Measurements from ENCODE around the gene PRKCA. TPM values are rescaled to one million over a fixed set of nuclear protein-coding genes. Genes with fewer than 3 reads are reported as not detected.
"Not testable (repeated sequence)": the region's sequence is repeated elsewhere in the genome, so short reads cannot be mapped to it uniquely, and the experiment has no call there.

Gene PRKCA
- total RNA-seq, 1 experiment from 2014 or later, result 28.6 TPM

GRCh38 chr17:66397486-66397885 lies 95.1 kb downstream of the PRKCA start:
- DNase-seq (ENCODE audit: low read depth), result no peak
- in situ Hi-C loops (cut with HindIII; ENCODE audit: low pct_unique_long_range_greater_than_20kb, low sequenced_read_pairs), result no loop called here

GRCh38 chr17:66398059-66398458 lies 95.6 kb downstream of the PRKCA start:
- in situ Hi-C loops (cut with HindIII; ENCODE audit: low pct_unique_long_range_greater_than_20kb, low sequenced_read_pairs), result no loop called here
- DNase-seq (ENCODE audit: low read depth), result no peak

- in situ Hi-C loops (cut with HindIII; ENCODE audit: low pct_unique_long_range_greater_than_20kb, low sequenced_read_pairs), result no loop called here
- DNase-seq (ENCODE audit: low read depth), result no peak
Measured at GRCh38 chr17:66398617-66399016, 96.2 kb downstream of the PRKCA start.

- in situ Hi-C loops (cut with HindIII; ENCODE audit: low pct_unique_long_range_greater_than_20kb, low sequenced_read_pairs), result no loop called here
- DNase-seq (ENCODE audit: low read depth), result no peak
Measured at GRCh38 chr17:66399441-66399840, 97.0 kb downstream of the PRKCA start.

GRCh38 chr17:66400041-66400688 lies 97.8 kb downstream of the PRKCA start:
- in situ Hi-C loops (cut with HindIII; ENCODE audit: low pct_unique_long_range_greater_than_20kb, low sequenced_read_pairs); DNase-seq (ENCODE audit: low read depth): not testable (repeated sequence)

GRCh38 chr17:66400698-66401097 lies 98.3 kb downstream of the PRKCA start:
- in situ Hi-C loops (cut with HindIII; ENCODE audit: low pct_unique_long_range_greater_than_20kb, low sequenced_read_pairs), result no loop called here
- DNase-seq (ENCODE audit: low read depth), result no peak

- DNase-seq (ENCODE audit: low read depth), result no peak
- in situ Hi-C loops (cut with HindIII; ENCODE audit: low pct_unique_long_range_greater_than_20kb, low sequenced_read_pairs), result no loop called here
Measured at GRCh38 chr17:66401364-66401763, 99.0 kb downstream of the PRKCA start.

GRCh38 chr17:66403846-66404556 lies 101.6 kb downstream of the PRKCA start:
- in situ Hi-C loops (cut with HindIII; ENCODE audit: low pct_unique_long_range_greater_than_20kb, low sequenced_read_pairs), result no loop called here
- no peak for DNase-seq (ENCODE audit: low read depth)

GRCh38 chr17:66405836-66406677 lies 103.6 kb downstream of the PRKCA start:
- in situ Hi-C loops (cut with HindIII; ENCODE audit: low pct_unique_long_range_greater_than_20kb, low sequenced_read_pairs), result no loop called here

GRCh38 chr17:66406701-66407644 lies 104.6 kb downstream of the PRKCA start:
- DNase-seq (ENCODE audit: low read depth), result no peak
- in situ Hi-C loops (cut with HindIII; ENCODE audit: low pct_unique_long_range_greater_than_20kb, low sequenced_read_pairs), result no loop called here

More at GRCh38 chr17:66405836-66406677, 103.6 kb downstream of the PRKCA start:
- DNase-seq (ENCODE audit: low read depth), result no peak

GRCh38 chr17:66407864-66408263 lies 105.5 kb downstream of the PRKCA start:
- in situ Hi-C loops (cut with HindIII; ENCODE audit: low pct_unique_long_range_greater_than_20kb, low sequenced_read_pairs), result no loop called here
- DNase-seq (ENCODE audit: low read depth), result no peak

- in situ Hi-C loops (cut with HindIII; ENCODE audit: low pct_unique_long_range_greater_than_20kb, low sequenced_read_pairs), result no loop called here
- DNase-seq (ENCODE audit: low read depth), result no peak
Measured at GRCh38 chr17:66411520-66411919, 109.1 kb downstream of the PRKCA start.

- in situ Hi-C loops (cut with HindIII; ENCODE audit: low pct_unique_long_range_greater_than_20kb, low sequenced_read_pairs), result no loop called here
- DNase-seq (ENCODE audit: low read depth), result no peak
Measured at GRCh38 chr17:66412857-66413558, 110.6 kb downstream of the PRKCA start.

- no peak for DNase-seq (ENCODE audit: low read depth)
- in situ Hi-C loops (cut with HindIII; ENCODE audit: low pct_unique_long_range_greater_than_20kb, low sequenced_read_pairs), result no loop called here
Measured at GRCh38 chr17:66413559-66414520, 111.4 kb downstream of the PRKCA start.

GRCh38 chr17:66414561-66415175 lies 112.3 kb downstream of the PRKCA start:
- in situ Hi-C loops (cut with HindIII; ENCODE audit: low pct_unique_long_range_greater_than_20kb, low sequenced_read_pairs), result no loop called here
- peak; percentile 21 for DNase-seq (ENCODE audit: low read depth)
